GM21367 (cell line): ENCODE results near the gene AIFM2.
"Not testable (repeated sequence)": the region's sequence is repeated elsewhere in the genome, so short reads cannot be mapped to it uniquely, and the experiment has no call there.

Experiments used
- ATAC-seq: cut with Tn5 transposase; IDR thresholded peaks from one replicate; pipeline ENCODE4 v1.9.1; 2021; ENCODE audit not compliant: unreplicated experiment

The AIFM2 gene

DNA sequence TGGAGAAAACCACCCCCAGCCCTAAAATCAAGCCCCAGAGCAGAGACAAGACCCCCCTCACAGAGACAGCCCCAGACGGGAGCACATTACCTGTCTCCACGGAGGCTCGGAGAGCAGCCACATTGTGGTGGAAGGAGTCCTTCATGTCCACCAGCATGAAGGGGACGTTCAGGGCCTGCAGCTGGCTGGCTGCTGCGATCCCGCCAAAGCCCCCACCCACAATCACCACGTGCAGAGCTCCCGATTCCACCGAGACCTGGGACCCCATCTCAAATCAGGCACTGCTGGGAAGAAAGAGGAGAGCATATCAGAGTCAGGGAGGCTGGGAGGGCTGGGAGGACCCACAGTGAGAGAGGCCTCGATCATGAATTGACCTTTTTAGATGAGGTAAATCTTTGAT is 8.8 kb downstream of the AIFM2 start:
- no peak for ATAC-seq

- ATAC-seq: not testable (repeated sequence)
These were observed 9.5 kb downstream of the AIFM2 start for GRCh38 chr10:70123166-70123565.

DNA sequence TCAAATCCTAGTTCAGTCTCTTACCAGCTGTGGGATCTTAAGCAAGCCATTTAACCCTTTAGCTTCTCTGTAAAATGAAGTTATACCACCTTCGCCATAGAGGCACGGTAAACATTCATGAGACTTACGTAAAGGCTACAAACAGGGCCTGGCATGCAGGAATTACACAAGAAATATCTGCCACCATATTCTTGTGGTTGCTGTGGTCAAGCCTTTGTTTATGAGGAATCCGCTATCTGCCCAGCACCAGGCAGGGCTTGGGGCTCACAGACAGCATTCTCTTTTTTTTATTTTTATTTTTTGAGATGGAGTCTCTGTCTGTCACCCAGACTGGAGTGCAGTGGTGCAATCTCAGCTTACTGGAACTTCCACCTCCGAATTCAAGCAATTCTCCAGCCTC is 9.9 kb downstream of the AIFM2 start:
- no peak for ATAC-seq

- no peak for ATAC-seq
These were observed 11.2 kb downstream of the AIFM2 start for GRCh38 chr10:70121281-70121949.

GRCh38 chr10:70120417-70120816 is 12.2 kb downstream of the AIFM2 start:
- no peak for ATAC-seq

DNA sequence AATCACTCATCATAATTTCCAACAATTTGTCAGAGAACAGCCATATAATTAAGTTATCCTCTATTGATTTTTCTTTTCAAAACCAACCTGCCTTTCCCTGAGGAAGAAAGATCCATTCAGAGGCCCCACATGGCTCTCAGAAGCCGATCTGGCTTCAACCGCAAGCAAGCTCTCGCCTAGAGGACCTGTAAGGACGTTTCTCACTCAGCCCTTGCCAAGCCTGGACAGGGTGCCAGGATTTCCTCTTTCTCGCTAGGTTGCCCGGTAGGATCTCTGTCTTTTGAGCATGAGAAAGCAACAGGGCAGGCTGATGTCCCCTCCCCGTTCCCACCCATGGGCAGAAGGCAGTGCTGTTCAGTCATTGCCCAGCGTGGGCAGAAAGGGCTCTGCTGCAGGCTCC is 13.0 kb downstream of the AIFM2 start:
- ATAC-seq: no peak

DNA sequence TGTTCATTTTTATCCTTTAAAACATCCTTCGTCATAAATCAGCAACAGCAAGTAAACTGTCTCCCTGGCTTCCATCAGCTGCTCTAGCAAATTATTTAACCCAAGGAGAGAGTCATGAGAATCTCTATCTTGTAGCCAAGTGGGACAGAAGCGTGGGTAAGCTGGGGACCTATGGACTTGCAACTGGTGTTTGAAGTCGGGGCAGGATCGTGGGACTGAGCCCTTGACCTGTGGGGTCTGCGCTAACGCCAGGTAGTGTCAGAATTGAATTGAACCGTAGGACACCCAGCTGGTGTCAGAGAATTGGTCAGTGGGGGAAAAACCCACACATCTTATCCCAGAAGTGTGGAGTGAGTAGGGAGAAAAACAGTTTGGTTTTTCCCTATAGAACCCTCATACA is 13.4 kb downstream of the AIFM2 start:
- no peak for ATAC-seq

GRCh38 chr10:70118196-70118595 is 14.4 kb downstream of the AIFM2 start:
- no peak for ATAC-seq

DNA sequence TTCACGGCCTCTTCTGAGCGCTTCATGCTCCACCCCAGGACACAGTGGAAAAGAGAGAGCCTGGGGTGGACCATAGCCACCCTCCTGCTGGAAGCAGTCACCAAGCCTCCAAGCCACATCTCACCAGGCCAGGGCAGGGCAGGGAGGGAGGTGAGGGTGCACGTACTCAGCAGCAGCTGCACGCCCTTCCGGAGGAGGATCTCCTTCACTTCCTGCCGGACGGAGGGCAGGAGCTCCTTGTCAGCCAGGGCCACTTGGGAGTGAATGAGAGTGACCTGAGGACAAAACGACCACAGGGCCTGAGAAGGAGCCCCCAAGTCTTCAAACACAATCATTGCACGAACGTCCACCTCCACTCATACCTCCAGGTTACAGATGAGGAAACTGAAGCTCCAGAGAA is 15.0 kb downstream of the AIFM2 start:
- ATAC-seq: no peak

GRCh38 chr10:70115948-70116682 is 16.5 kb downstream of the AIFM2 start:
- no peak for ATAC-seq

- ATAC-seq: no peak
These were observed 17.7 kb downstream of the AIFM2 start for GRCh38 chr10:70114902-70115301.

DNA sequence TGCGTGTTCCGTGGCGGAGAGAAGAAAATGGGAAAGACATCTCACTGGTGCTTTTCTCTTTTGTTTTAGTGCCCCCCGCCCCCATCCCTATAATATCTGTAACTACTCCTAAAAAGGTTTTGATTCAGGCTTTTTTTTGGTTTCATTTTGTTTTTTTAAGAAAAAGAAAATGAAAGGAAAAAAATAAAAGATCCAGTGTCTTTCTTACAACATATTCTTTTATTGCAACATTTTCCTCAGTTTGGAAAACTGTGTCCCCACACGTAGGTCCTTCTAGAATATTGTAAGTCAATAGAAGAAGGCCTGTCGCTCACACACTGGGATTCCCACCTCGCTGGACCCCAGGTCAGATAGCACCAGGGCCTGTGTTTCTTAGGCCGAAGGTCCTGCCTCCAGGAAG is 20.6 kb downstream of the AIFM2 start:
- ATAC-seq: no peak

DNA sequence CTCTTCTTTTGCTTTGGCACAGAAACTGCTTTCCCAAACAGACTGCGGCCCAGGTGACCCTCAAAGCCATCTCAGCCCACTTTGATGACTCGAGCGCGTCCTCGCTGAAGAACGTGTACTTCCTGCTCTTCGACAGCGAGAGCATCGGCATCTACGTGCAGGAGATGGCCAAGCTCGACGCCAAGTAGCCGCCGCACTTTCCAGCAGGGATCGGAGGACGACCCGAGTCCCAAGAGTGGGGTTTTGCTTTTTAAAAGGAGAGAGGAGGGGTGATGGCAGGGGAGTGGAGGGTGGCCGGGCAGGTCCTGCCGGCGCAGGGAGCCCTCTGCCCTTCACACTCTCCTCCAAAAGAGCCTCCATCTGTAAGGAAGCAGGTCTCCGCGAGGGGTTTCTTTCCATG is 21.1 kb downstream of the AIFM2 start:
- ATAC-seq: no peak

- no peak for ATAC-seq
These were observed 23.4 kb downstream of the AIFM2 start for GRCh38 chr10:70109064-70109729.

- no peak for ATAC-seq
These were observed 25.4 kb downstream of the AIFM2 start for GRCh38 chr10:70106958-70107791.

GRCh38 chr10:70101668-70102067 is 31.0 kb downstream of the AIFM2 start:
- no peak for ATAC-seq

GRCh38 chr10:70101068-70101562 is 31.5 kb downstream of the AIFM2 start:
- ATAC-seq: not testable (repeated sequence)

GRCh38 chr10:70098271-70098670 is 34.4 kb downstream of the AIFM2 start:
- no peak for ATAC-seq

- ATAC-seq: no peak
These were observed 35.2 kb downstream of the AIFM2 start for GRCh38 chr10:70097459-70097858.

- ATAC-seq: no peak
These were observed 35.8 kb downstream of the AIFM2 start for GRCh38 chr10:70096705-70097420.
